Gastrocnemius medialis (tissue), 4 donors: ENCODE measurements around the gene HMCN2. TPM values are rescaled to one million over a fixed set of nuclear protein-coding genes. Genes with fewer than 3 reads are reported as not detected.

Experiments
- ATAC-seq, 2 donors: fragments of 150-250 bp; one replicate each; pipeline ENCODE4 v1.9.1; 2016
- DNase-seq, 2 donors: peaks; one replicate each; pipeline ENCODE4 v3.0.0-alpha.2; 2019
- H3K27ac ChIP-seq, 4 donors: fragments of 200-600 bp; sonication (generic); 1 replicate in 1 of 4; 2 replicates in 3 of 4; pipeline ENCODE4 v1.5.1; 2016 to 2018; ENCODE audit warnings: mild to moderate bottlenecking in 2 of 4, moderate library complexity in 1 of 4
- H3K27me3 ChIP-seq, 3 donors: fragments of 200-600 bp; sonication (generic) in 2 of 3; 1 replicate in 1 of 3; 2 replicates in 2 of 3; pipeline versions ENCODE4 v1.5.1 to v1.6.0; 2016 to 2019; ENCODE audit warnings: mild to moderate bottlenecking in 1 of 3, moderate library complexity in 1 of 3
- H3K36me3 ChIP-seq, 2 donors: fragments of 200-600 bp; sonication (generic) in 1 of 2; one replicate each; pipeline ENCODE4 v1.5.1; 2017 to 2018
- H3K4me1 ChIP-seq, 2 donors: fragments of 200-600 bp; sonication (generic) in 1 of 2; one replicate each; pipeline ENCODE4 v1.5.1; 2016 to 2017; ENCODE audit warnings: mild to moderate bottlenecking in 2 of 2
- H3K4me3 ChIP-seq, 4 donors: fragments of 200-600 bp; sonication (generic) in 3 of 4; 1 replicate in 1 of 4; 2 replicates in 3 of 4; pipeline ENCODE4 v1.5.1; 2016 to 2019; ENCODE audit warnings: mild to moderate bottlenecking in 2 of 4
- H3K9me3 ChIP-seq, 3 donors: fragments of 200-600 bp; sonication (generic) in 2 of 3; 1 replicate in 1 of 3; 2 replicates in 2 of 3; pipeline ENCODE4 v1.5.1; 2016 to 2019
- POLR2A ChIP-seq, 2 donors: fragments of 450-650 bp; IDR thresholded peaks; one replicate each; pipeline ENCODE4 v1.6.1; 2017; ENCODE audit warnings: antibody characterized with exemption in 2 of 2, mild to moderate bottlenecking in 2 of 2, moderate library complexity in 2 of 2
- in situ Hi-C, 4 donors: fragments of 200-750 bp; cut with MboI; loops; one replicate each; pipeline versions ENCODE4 v1.15.0 to v1.8.0; 2017; ENCODE audit warnings: low sequenced_read_pairs in 4 of 4
- intact Hi-C: fragments of 100-400 bp; cut with DNase I; formaldehyde crosslinking; loops from one replicate; pipeline ENCODE4 v1.15.1; 2023; ENCODE audit warnings: low total_unique reads
- total RNA-seq, 4 donors: library from RNA; depleted of rRNA; stranded (reverse); fragments of >200 nt; gene quantifications; one replicate each; pipeline versions ENCODE4 v1.1.0 to v1.2.3, GENCODE V29; 2016
- TF ChIP-seq, protein P1 (sequence below), 5 experiments: fragments of 450-650 bp in 3 of 5; fragments of 200-600 bp in 2 of 5; sonication (generic) in 2 of 5; IDR thresholded peaks in 4 of 5; conservative IDR thresholded peaks in 1 of 5; 1 replicate in 4 of 5; 2 replicates in 1 of 5; pipeline ENCODE4 v1.5.1; 2016 to 2019; ENCODE audit warnings: antibody characterized with exemption in 5 of 5, mild to moderate bottlenecking in 3 of 5, moderate library complexity in 3 of 5

HMCN2 gene
- total RNA-seq, 4 donors from 2014 or later = 1.9 to 8.5 (median 7.7) TPM

DNA sequence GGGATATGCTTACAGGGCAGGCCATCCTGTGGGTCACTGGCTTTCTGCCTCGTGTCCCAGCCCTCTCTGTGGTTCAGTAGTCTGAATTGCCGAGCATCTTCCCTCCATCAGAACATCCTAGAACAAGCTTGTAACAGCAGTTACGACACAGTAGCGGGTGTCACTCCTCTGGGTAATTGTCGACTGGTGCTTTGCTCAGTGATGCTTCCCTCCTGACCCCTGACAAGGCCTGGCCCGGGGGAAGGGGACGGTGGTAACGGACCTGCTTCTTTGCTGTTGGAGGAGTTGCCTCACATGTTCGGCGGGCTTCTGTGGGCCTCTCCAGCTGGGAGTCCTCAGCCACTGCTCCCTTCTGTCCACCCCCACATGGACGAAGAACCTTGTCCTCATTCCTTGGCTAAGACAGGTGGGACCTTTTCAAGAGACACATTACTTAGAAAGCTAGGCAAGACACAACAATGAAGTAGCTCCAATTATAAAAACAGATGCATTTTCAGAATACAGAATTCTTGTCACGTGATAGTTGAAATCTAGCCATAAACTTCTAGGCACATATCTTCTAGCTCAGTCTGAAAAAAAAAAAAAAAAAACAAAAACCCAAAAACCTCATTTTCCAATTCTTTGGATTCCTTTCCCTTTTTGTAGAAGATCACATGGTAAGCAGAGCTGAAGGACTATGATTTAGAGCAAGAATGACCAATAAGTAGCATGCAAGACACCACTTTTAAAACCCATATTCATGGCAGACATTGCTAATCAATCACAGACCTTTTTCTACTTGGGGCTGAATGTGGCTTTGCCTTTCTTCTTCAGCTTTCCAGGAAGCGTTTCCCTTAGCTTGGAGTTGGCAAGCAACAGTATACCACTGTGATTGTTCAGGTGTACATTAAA lies 25.0 kb downstream of the HMCN2 start:
- in situ Hi-C loops = no loop called here
- no peak overlapping the region for H3K4me3 ChIP-seq
- peaks cover 22 to 39% (median 29%) of the 10 kb centered on the region in 3 donors for H3K27me3 ChIP-seq
- peak in 1 of 2 donors; percentile 63 for DNase-seq
- H3K4me1 ChIP-seq = peaks cover 0 to 3% of the 10 kb centered on the region in 2 donors
- H3K36me3 ChIP-seq = no peaks in the 10 kb centered on the region
- H3K27ac ChIP-seq = peak overlapping the region; percentile 57 to 69 (median 63)
- H3K9me3 ChIP-seq = no peaks in the 10 kb centered on the region
- peak in 1 of 2 donors; percentile 25 for TF ChIP-seq POLR2A (IDR thresholded peaks at IDR 0.05)
- TF ChIP-seq, protein P1, sequence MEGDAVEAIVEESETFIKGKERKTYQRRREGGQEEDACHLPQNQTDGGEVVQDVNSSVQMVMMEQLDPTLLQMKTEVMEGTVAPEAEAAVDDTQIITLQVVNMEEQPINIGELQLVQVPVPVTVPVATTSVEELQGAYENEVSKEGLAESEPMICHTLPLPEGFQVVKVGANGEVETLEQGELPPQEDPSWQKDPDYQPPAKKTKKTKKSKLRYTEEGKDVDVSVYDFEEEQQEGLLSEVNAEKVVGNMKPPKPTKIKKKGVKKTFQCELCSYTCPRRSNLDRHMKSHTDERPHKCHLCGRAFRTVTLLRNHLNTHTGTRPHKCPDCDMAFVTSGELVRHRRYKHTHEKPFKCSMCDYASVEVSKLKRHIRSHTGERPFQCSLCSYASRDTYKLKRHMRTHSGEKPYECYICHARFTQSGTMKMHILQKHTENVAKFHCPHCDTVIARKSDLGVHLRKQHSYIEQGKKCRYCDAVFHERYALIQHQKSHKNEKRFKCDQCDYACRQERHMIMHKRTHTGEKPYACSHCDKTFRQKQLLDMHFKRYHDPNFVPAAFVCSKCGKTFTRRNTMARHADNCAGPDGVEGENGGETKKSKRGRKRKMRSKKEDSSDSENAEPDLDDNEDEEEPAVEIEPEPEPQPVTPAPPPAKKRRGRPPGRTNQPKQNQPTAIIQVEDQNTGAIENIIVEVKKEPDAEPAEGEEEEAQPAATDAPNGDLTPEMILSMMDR (IDR thresholded peaks at IDR 0.05 in 4 of 5, conservative IDR thresholded peaks at IDR 0.05 in 1 of 5) = no peak
- intact Hi-C loops = no loop called here
- peak; percentile 40 to 57 for ATAC-seq

DNA sequence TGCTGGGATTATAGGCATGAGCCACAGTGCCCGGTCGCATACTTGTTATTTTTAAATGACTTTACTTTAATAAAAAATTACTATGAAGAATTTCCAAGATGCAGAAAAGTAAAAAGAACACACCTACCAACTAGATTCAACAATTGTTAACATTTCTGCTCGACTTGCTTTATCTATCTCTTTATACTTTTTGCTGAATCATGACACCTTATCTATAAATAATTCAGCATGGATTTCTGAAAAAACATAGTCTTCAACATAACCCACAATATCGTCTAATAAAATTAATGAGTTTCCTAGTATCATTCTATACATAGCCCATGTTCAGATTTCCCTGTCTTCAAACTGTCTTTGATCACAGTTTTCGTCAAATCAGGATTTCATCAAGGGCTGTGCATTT lies 25.9 kb downstream of the HMCN2 start:
- intact Hi-C loops (no loop called here), in situ Hi-C loops (no loop called here)
- ATAC-seq = no peak
- no peak for TF ChIP-seq POLR2A (IDR thresholded peaks at IDR 0.05)
- TF ChIP-seq, protein P1 (IDR thresholded peaks at IDR 0.05 in 4 of 5, conservative IDR thresholded peaks at IDR 0.05 in 1 of 5) = no peak
- DNase-seq = no peak
- Histone ChIP-seq H3K27me3 (peaks cover 15 to 34% (median 24%) of the 10 kb centered on the region in 3 donors), H3K4me1 (peaks cover 0 to 3% of the 10 kb centered on the region in 2 donors), H3K36me3 (no peaks in the 10 kb centered on the region), H3K9me3 (no peaks in the 10 kb centered on the region), H3K27ac (peak overlapping the region; percentile 50 to 69 (median 59)), H3K4me3 (no peak overlapping the region)

DNA sequence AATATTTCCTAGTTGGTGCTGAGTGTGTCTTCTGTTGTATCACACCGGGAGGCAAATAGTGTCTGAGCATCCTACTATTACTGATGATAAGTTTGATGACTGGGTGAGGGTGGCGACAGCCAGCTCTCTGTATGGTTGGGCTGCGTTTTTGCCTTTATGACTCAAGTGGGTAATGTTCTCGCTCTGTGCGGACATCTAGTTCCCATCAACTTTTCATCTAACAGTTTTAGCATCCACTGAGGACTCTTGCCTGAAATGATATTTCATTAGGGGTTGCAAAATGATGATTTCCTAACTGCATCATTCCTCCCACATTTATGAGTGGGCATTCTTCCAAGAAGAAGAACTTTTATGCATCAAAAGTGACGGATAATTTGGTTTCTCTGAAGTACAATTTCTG lies 26.5 kb downstream of the HMCN2 start:
- peak; percentile 18 to 64 for DNase-seq
- in situ Hi-C loops = no loop called here
- intact Hi-C loops = no loop called here
- Histone ChIP-seq H3K36me3 (no peaks in the 10 kb centered on the region), H3K27ac (peak overlapping the region; percentile 50 to 69 (median 59)), H3K9me3 (no peaks in the 10 kb centered on the region), H3K4me1 (peaks cover 0 to 3% of the 10 kb centered on the region in 2 donors), H3K27me3 (peaks cover 14 to 30% (median 22%) of the 10 kb centered on the region in 3 donors), H3K4me3 (no peak overlapping the region)
- TF ChIP-seq, protein P1 (IDR thresholded peaks at IDR 0.05 in 4 of 5, conservative IDR thresholded peaks at IDR 0.05 in 1 of 5) = no peak
- TF ChIP-seq POLR2A (IDR thresholded peaks at IDR 0.05) = peak in 1 of 2 donors; percentile 33
- ATAC-seq = peak; percentile 76 to 78

DNA sequence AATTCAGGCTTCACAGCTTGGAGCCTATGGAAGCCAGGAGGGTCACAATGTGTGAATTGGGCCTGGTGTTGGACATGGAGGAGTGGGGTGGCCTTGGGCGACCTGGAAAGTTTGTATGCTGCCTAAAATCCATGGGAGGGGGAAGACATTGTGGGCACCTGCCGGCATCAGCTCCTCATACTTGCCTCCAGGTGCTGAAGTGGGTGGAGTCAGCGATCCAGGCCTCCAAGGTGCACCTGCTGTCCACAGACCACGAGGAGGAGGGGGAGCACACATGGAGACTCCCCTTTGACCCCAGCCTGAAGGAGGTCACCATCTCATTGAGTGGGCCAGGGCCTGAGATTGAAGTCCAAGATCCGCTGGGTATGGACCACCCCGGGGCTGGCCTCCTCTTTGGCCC lies 29.1 kb downstream of the HMCN2 start:
- peaks cover 4 to 12% (median 4%) of the 10 kb centered on the region in 3 donors for H3K27me3 ChIP-seq
- no peak overlapping the region for H3K4me3 ChIP-seq
- no peak overlapping the region for H3K27ac ChIP-seq
- DNase-seq (no peak), ATAC-seq (no peak)
- in situ Hi-C loops (no loop called here), intact Hi-C loops (no loop called here)
- no peaks in the 10 kb centered on the region for H3K9me3 ChIP-seq
- no peak for TF ChIP-seq POLR2A (IDR thresholded peaks at IDR 0.05)
- TF ChIP-seq, protein P1 (IDR thresholded peaks at IDR 0.05 in 4 of 5, conservative IDR thresholded peaks at IDR 0.05 in 1 of 5) = no peak
- no peaks in the 10 kb centered on the region for H3K36me3 ChIP-seq
- no peaks in the 10 kb centered on the region for H3K4me1 ChIP-seq
